H1 (cell line): Measurements from ENCODE around the gene RNF215. TPM values are rescaled to one million over a fixed set of nuclear protein-coding genes. Genes with fewer than 3 reads are reported as not detected.

Source experiments
- ASH2L ChIP-seq: fragments of 200-600, 300-600 bp; sonication (generic); IDR thresholded peaks from one replicate; pipeline ENCODE4 v1.7.1; 2017; ENCODE audit warnings: low read length
- SIN3A ChIP-seq, 2 experiments: IDR thresholded peaks in 1 of 2; conservative IDR thresholded peaks in 1 of 2; 2 replicates each; pipeline ENCODE4 v1.6.1; 2011 to 2012; ENCODE audit warnings: low read length in 2 of 2, improper control_type of control experiment in 1 of 2, low read depth in 1 of 2, mild to moderate bottlenecking in 1 of 2
- polyA plus RNA-seq, 7 experiments: library from polyadenylated mRNA; depleted of rRNA in 3 of 7; stranded (reverse) in 5 of 7; unstranded in 2 of 7; fragments of >200 nt in 5 of 7; fragments of 200-250 nt in 2 of 7; gene quantifications; 1 replicate in 5 of 7; 2 replicates in 1 of 7; 4 replicates in 1 of 7; pipeline versions ENCODE4 v1.2.1 to v1.2.3, GENCODE V29; 2011 to 2013; ENCODE audit warnings: missing spikeins in 2 of 7, mixed read lengths in 2 of 7
- total RNA-seq: library from RNA; stranded (reverse); fragmentation: NEBNext Ultra II Directional; extraction: Animal tissue kit (Norgen Biotek cat#: 25700); gene quantifications from 2 replicates; pipeline ENCODE4 v1.2.1, GENCODE V29; 2021

The RNF215 gene
- total and polyA plus RNA-seq, 2 of the 8 experiments (the other 6 are each of a cell fraction or from before 2014, with no cell fraction given) = 13.1 to 19.0 TPM

DNA sequence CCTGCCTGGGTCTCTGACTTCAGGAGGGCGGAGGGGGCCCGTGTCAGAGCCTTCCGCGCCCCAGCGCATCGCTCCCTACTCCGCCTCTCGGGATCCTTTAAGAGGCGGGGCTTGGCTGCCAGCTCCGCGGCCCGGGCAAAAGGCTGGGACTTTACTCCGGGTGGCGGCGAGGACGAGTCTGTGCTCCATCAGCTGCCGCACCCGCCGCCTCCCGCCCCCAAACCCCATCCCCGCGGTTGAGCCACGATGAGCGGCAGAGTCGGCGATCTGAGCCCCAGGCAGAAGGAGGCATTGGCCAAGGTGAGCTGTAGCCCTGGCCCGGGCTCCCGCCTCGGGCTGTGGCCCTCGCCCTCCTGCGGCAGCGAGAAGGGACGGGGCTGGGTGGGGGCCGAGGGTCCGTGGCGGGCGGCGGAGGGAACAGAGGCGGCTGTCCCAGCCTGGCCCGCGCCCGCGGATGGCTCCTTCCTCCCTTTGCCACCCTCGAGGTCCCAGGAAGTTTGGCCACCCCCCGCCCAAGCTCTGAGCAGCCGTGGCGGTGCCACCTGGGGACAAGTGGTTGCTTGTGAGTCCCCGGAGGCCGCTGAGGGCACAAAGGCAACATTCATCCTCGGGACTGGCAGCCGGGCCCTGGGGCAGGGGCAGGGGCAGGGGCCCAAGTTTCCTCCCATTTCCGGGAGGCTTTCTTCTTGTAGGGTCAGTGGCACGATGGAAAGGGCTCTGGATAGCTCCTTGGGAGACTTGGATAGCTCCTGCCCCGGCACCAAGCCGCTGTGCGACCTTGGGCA is 9.9 kb upstream of the RNF215 start, which contains the start of gene SEC14L2 (continued):
- peak in 1 of 2 experiments; percentile 29; a peak in 1 of 4 replicates for TF ChIP-seq SIN3A (conservative IDR thresholded peaks at IDR 0.05 in 1 of 2, IDR thresholded peaks at IDR 0.05 in 1 of 2; ENCODE audit: low read depth in 1 of 2, low read length in 2 of 2)
- TF ChIP-seq ASH2L = peak; percentile 33
- TF ChIP-seq, all 59 proteins: peak for 10
